ENCODE measurements around the gene CBLN4. TPM values are rescaled to one million over a fixed set of nuclear protein-coding genes. Genes with fewer than 3 reads are reported as not detected.

Gene CBLN4
- total RNA-seq (2014; rRNA removed; shearing (Covaris generic)): not detected in 2 replicates

DNA sequence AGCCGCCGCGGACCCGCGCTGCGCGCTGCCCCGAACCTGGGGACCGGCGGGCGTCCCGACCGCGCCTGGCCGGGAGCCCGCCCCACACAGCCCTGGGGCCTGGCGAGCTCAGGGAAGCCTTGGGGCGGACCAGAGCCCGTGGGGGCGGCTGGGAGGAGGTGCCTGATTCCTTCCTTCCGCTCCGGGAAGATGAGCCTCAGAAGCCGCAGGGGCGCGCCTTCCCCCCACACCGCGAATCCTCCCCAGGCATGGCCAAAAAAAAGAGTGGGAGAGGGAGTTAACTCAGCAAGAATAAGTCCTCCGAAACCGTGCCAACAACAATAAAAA lies at the start of gene CBLN4:
TSS of gene CBLN4 (minus strand) at position 131 of the 327 bp plus-strand sequence. CDS start 1,348 bp downstream, outside the sequence.
- DNase-seq (ENCODE audit: low spot score): no peak

GRCh38 chr20:56043227-56043626 lies 37.9 kb upstream of the CBLN4 start:
- DNase-seq (ENCODE audit: low spot score): no peak

DNA sequence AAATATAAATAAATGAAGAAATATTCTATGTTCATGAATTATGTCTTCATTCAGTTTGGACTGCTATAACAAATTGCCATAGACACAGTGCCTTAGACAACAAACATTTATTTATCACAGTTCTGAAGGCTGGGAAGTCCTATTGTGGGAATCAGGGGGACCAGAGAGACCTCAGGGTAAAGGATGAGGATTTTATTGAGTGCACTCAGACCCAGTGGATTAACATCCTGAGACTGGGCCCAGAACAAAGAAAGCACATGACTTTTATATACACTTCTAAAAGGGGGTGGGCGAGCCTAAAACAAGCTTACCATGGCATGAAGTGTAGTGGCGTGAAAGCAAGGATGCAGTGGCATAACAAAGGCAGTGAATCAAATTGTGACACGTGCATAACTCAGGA lies 26.9 kb upstream of the CBLN4 start:
- no peak for DNase-seq (ENCODE audit: low spot score)

DNA sequence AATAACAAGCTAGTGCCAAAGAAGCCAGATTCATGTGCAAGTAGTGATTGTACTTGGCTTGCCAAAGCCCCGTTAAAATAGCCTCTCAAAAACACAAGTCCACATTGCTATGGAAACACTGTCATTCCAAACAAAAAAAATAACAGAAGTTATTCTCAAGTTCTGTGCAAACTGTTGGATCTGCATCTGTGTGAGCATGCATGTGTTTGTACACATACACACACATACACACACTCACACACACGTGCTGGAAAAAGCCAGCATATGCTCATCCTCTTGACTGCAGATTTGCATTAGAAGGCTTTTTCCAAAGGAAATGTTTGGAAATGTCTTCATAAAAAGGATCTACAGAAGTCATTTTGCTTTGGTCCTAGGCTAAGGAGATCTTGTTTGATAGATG lies 13.4 kb upstream of the CBLN4 start:
- DNase-seq (ENCODE audit: low spot score): no peak

- DNase-seq (ENCODE audit: low spot score): no peak
These were observed 12.9 kb upstream of the CBLN4 start for GRCh38 chr20:56018194-56018593.

DNA sequence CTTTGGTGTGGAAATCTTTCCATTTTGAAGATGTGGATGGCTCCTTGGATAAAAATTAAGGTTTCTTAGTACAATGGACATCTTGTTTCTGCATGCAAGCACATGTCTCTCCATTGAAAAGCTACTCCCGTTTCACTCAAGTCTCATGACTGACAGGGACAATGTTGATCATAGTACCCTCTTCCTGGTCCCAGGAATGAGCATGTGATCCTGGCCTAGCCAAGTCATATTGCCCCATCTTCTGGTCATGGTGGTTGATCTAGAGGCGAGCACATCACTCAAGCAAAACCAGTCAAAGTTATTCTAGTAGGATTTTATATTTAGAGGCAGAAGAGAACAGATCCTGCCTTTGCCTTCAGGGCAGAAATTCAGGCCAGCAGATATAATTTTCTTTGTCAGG lies 12.2 kb upstream of the CBLN4 start:
- no peak for DNase-seq (ENCODE audit: low spot score)

- no peak for DNase-seq (ENCODE audit: low spot score)
These were observed 9.7 kb upstream of the CBLN4 start for GRCh38 chr20:56014998-56015397.

GRCh38 chr20:56014151-56014550 lies 8.8 kb upstream of the CBLN4 start:
- DNase-seq (ENCODE audit: low spot score): no peak

DNA sequence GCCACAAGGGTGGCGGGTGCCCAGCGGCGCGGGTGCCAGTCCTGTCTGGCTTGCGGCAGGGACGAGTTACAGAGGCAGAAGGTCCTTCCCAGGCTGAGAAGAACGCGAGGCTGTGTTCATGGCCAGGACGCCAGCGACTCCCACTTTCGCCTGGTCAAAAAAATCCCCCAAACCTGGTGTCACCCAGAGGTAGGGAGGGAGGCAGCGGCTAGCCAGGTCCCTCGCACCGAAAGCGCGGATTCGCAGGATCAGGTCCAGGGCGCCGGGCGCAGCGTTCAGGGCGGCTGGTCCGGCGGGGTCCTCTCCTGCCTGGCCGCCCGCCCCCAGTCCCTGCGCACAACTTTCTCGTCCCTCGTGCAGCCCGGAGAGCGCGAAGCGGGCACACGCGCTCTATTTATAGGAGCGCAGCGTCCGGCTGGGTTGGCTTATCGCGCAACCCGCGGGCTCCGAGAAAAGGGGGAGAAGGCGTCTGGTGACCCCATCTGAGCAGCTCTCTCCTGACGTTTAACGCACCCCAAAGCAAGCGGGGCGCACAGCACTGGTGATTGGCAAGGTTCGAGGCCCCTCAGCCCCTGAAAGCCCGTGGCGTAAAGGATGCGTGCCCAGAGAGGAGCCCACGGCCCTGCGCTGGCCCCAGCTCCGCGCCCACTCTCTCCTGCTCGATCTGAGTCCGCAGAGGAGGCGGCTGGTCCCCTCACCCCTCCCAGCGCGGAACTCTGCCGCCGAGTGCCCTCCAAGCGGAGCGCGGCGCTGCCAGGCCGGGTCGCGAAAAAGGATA lies 519 bp downstream of the CBLN4 start:
- DNase-seq (ENCODE audit: low spot score): no peak

GRCh38 chr20:56004007-56004406 lies 1.3 kb downstream of the CBLN4 start:
- no peak for DNase-seq (ENCODE audit: low spot score)

GRCh38 chr20:56002908-56003800 lies 2.2 kb downstream of the CBLN4 start:
- DNase-seq (ENCODE audit: low spot score): no peak

- no peak for DNase-seq (ENCODE audit: low spot score)
These were observed 3.4 kb downstream of the CBLN4 start for GRCh38 chr20:56001890-56002289.

GRCh38 chr20:56001106-56001785 lies 4.1 kb downstream of the CBLN4 start:
- no peak for DNase-seq (ENCODE audit: low spot score)

DNA sequence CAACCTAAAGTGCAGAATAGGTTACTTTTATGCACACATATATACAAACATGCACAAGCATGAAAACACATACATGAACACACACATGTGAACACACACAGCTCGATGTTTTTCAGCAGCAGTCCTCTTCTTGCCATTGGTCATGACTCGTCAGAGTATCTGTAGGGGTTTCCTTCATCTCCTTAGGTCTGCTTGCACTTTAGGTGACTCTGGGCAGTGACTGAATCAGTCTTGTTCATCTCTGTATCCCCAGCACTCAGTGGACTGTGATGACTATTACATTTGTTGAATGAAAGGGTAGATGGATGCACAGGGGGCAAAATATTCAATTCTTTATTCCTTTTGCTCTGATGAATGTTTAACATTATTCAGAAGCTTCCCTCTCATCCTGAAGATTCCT lies 26.8 kb downstream of the CBLN4 start:
- no peak for DNase-seq (ENCODE audit: low spot score)

DNA sequence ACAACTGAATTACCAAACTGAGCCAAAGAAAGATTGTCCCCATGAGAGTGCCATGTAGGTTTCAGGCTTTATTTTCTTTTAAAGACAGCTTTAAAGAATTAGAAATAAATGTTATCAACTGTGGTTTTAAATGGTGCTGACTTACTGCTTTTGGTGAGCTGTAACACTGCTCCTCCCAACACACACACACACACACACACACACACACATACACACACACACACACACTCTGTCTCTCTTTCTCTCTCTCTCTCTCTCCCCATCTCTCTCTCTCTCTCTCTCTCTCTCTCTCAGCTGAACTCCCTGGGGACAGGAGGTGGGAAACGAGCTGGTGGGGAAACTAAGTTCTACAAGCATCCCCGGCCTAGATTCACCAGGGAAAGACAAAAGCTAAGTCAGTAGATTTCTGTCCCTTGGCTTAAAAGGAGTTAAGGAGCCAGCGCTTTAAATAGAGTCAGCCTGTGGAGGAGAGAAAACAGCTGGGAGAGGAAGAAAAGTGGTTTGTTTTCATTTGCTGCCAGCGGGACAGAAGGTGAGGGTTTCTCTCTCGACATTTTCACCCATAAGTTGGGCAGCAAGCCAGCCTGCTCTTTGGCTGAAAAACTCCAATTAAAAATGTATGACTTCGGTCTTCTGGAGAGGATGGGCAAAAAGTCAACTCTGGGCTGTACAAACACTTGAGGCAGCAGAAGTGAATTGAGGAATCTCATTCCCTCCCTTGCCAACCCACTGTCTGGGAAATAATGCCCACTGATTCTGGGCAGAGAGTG lies 27.4 kb downstream of the CBLN4 start:
- DNase-seq (ENCODE audit: low spot score): no peak

DNA sequence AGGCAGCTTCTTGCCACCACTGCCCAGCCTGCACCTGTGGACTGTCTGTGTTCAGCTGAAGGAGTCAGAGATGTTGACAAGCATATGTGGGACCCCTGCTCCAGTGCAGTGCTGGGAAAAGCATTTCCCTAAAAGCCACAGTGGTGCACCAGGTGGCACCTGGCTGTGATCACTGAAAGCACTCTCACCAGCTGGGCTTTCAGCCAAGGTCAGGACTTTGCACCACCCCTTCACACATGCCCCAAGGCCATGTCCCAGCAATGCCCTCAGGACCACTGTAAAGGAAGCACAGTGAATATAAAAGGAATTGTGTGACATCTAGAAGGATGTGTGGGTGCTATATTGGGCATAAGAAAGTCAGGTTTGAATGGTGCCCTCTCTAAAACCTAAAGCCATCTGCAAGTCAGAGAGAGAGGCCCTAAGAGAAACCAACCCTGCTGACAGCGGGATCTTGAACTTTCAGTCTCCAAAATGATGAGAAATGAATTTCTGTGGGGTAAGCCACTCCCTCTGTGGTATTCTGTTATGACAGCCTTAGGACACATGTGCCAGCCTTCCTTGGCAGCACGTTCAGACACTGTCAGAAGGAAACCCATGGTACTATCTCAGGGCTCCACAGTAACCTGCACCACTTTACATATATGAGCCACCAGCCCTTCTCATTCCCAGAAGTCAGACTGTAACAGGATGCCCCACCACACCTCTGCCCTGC lies 30.7 kb downstream of the CBLN4 start:
- DNase-seq (ENCODE audit: low spot score): no peak

GRCh38 chr20:55964790-55965189 lies 40.5 kb downstream of the CBLN4 start:
- no peak for DNase-seq (ENCODE audit: low spot score)

- no peak for DNase-seq (ENCODE audit: low spot score)
These were observed 43.7 kb downstream of the CBLN4 start for GRCh38 chr20:55961376-55962330.

DNA sequence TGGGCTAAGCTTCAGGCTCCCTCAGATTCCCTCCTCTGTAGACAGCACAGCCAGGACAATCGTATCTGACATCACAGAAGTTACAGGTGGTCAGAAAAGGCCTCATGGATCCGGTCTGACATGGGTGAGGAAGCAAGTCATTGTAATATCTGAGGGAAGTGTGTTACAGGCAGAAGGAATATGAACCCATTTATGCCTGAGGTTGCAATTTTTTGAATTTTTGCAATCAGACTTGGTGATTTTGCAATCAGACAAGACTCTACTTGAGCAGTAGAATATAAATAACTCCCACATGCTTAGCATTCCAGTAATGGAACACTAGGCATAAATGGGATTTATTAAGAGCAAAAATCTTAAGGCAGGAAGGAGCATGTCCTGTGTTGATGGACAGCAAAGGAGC lies 52.1 kb downstream of the CBLN4 start:
- DNase-seq (ENCODE audit: low spot score): no peak

- no peak for DNase-seq (ENCODE audit: low spot score)
These were observed 57.6 kb downstream of the CBLN4 start for GRCh38 chr20:55947701-55948100.
